Mesothelial cell of epicardium (in vitro differentiated cells): ENCODE data around the gene ABCG1. TPM values are rescaled to one million over a fixed set of nuclear protein-coding genes. Genes with fewer than 3 reads are reported as not detected.

Experiments used
- DNase-seq, 2 experiments: peaks; one replicate each; pipeline ENCODE4 v3.0.0; 2021; ENCODE audit warnings: low spot score in 2 of 2; ENCODE audit not compliant: unreplicated experiment in 2 of 2
- H3K27ac Mint-ChIP-seq: 2 replicates; pipeline ENCODE4 v1.8.0; 2021; ENCODE audit warnings: mixed read lengths
- H3K27me3 Mint-ChIP-seq: 2 replicates; pipeline ENCODE4 v1.8.0; 2021; ENCODE audit warnings: low read depth, mixed read lengths
- H3K36me3 Mint-ChIP-seq: 2 replicates; pipeline ENCODE4 v1.8.0; 2021; ENCODE audit warnings: mixed read lengths
- H3K4me1 Mint-ChIP-seq: 2 replicates; pipeline ENCODE4 v1.8.0; 2021; ENCODE audit warnings: mixed read lengths
- H3K4me3 Mint-ChIP-seq: 2 replicates; pipeline ENCODE4 v1.8.0; 2021; ENCODE audit warnings: mild to moderate bottlenecking, moderate library complexity, mixed read lengths
- H3K9me3 Mint-ChIP-seq: 2 replicates; pipeline ENCODE4 v1.8.0; 2021; ENCODE audit warnings: mixed read lengths
- total RNA-seq: library from RNA; stranded (reverse); gene quantifications from 3 replicates; pipeline ENCODE4 v1.2.1, GENCODE V29; 2021
- TF ChIP-seq, protein P1 (sequence below): fragments of 200-600 bp; sonication (generic); IDR thresholded peaks from one replicate; pipeline ENCODE4 v1.5.0; 2021; ENCODE audit warnings: antibody characterized with exemption; ENCODE audit not compliant: unreplicated experiment

ABCG1 gene
- total RNA-seq, 1 donor from 2014 or later = 4.4 TPM

DNA sequence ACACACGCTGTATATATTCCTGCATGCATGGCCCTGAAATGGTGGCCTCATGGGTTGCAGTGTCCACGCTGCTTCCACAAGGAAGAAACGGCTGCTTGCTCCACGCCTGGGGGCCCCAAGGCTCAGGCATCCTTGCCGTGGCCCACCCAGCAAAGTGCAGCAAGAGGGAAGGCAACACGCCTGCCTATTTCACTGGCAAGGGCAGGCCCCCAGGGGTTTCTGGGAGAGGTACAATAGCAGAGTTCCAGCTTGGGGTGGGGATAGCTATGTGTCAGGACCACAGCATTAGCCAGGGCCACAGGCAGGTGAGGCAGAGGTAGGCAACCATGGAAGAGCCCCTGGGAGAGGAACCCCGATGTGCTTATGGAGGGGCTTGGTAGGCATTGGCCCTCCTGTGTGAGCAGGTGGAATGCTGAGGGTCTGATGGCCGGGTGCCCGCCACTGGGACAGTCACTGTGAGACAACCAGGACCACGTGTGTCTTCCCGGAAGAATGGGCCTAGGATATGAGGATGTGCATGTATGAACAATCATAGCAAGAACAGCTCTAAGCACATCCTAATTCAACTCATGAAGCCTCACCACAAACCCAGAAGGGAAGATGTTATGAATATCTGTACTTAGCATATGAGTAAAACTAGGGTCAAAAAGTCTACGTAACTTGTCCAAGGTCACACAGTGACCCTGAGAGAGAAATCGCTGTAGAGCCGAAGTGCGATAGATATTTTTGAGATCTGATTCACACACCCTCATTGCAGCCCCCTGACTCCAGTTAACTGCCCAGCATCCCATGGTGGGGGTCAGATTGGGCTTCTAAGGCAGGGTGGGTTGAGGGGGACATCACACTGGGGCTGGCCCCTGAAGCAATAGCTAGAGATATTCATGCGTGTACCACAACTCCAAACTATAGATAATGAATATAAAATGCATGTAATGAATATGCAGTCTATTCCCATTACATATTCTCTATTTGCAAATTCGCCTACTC is 120.1 kb downstream of the ABCG1 start:
- no peak overlapping the region for H3K4me3 Mint-ChIP-seq
- no peaks in the 10 kb centered on the region for H3K36me3 Mint-ChIP-seq
- peaks cover 2% of the 10 kb centered on the region for H3K27me3 Mint-ChIP-seq
- no peak for DNase-seq
- H3K27ac Mint-ChIP-seq = no peak overlapping the region
- TF ChIP-seq, protein P1, sequence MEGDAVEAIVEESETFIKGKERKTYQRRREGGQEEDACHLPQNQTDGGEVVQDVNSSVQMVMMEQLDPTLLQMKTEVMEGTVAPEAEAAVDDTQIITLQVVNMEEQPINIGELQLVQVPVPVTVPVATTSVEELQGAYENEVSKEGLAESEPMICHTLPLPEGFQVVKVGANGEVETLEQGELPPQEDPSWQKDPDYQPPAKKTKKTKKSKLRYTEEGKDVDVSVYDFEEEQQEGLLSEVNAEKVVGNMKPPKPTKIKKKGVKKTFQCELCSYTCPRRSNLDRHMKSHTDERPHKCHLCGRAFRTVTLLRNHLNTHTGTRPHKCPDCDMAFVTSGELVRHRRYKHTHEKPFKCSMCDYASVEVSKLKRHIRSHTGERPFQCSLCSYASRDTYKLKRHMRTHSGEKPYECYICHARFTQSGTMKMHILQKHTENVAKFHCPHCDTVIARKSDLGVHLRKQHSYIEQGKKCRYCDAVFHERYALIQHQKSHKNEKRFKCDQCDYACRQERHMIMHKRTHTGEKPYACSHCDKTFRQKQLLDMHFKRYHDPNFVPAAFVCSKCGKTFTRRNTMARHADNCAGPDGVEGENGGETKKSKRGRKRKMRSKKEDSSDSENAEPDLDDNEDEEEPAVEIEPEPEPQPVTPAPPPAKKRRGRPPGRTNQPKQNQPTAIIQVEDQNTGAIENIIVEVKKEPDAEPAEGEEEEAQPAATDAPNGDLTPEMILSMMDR = no peak
- H3K9me3 Mint-ChIP-seq = no peaks in the 10 kb centered on the region
- peaks cover 7% of the 10 kb centered on the region for H3K4me1 Mint-ChIP-seq

DNA sequence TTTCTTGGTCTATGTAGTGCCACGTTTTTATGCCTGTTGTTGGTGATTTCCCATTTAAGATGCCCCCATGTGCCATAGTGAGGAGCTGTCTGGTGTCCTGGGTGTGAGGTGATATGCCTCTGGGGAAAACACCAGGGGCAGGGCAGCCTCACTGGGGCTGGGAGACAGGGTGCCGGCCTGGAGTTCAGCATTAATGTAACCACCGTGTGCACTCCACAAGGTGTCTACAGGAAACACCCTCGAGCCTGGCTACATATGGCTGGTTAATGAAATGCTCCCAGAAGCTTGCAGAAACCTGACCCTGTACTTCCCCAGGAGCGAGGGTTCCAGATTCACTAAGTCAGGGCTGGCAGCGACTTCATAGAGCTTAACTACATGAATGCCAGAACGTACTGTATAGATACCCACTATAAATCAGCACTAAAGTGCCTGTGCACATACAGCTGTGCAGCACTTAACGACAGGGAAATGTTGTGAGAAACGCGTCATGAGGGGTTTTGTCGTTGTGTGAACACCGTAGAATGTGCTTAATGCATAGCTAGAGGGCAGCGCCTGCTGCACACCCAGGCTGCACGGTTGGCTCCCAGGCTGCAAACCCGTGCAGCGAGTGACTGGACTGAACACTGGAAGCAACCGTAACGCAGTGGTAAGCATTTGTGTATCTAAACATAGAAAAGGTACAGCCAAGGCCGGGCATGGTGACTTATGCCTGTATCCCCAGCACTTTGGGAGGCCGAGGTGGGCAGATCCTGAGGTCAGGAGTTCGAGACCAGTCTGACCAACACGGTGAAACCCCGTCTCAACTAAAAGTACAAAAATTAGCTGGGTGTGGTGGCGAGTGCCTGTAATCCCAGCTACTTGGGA is 121.5 kb downstream of the ABCG1 start:
- H3K27me3 Mint-ChIP-seq = peaks cover 4% of the 10 kb centered on the region
- H3K9me3 Mint-ChIP-seq = no peaks in the 10 kb centered on the region
- H3K4me1 Mint-ChIP-seq = peaks cover 7% of the 10 kb centered on the region
- no peaks in the 10 kb centered on the region for H3K36me3 Mint-ChIP-seq
- no peak overlapping the region for H3K4me3 Mint-ChIP-seq
- H3K27ac Mint-ChIP-seq = no peak overlapping the region
- no peak for DNase-seq
- TF ChIP-seq, protein P1 = no peak

DNA sequence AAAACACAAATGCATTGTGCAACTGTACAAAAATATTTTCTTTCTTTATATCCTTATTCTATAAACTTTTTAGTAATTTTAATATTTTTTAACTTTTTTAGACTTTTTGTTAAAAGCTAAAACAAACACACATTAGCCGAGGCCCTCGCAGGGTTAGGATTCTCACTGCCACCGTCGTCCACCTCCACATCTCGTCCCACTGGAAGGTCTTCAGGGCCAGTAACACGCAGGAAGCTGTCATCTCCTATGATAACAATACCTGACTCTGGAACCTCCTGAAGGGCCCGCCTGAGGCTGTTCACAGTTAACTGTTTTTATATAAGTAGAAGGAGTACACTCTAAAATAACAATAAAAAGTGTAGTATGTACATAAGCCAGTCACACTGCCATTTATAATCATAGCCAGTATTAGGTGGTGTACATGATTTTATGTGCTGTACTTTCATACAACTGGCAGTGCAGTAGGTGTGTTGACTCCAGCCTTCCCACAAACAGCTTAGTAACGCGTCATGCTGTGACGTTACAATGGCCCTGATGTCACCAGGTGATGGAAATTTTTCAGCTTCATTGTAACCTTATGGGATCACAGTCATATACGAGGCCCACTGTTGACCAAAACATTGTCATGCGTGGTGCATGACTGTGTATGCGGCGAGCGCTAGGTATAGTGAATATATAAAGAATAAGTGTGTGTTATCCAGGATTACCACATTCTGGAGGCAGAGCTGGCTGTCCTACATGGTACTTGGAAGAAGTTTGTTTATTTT is 123.0 kb downstream of the ABCG1 start:
- no peaks in the 10 kb centered on the region for H3K36me3 Mint-ChIP-seq
- peaks cover 7% of the 10 kb centered on the region for H3K27me3 Mint-ChIP-seq
- no peaks in the 10 kb centered on the region for H3K9me3 Mint-ChIP-seq
- no peak overlapping the region for H3K4me3 Mint-ChIP-seq
- TF ChIP-seq, protein P1 = no peak
- H3K4me1 Mint-ChIP-seq = no peaks in the 10 kb centered on the region
- H3K27ac Mint-ChIP-seq = no peak overlapping the region
- no peak for DNase-seq

DNA sequence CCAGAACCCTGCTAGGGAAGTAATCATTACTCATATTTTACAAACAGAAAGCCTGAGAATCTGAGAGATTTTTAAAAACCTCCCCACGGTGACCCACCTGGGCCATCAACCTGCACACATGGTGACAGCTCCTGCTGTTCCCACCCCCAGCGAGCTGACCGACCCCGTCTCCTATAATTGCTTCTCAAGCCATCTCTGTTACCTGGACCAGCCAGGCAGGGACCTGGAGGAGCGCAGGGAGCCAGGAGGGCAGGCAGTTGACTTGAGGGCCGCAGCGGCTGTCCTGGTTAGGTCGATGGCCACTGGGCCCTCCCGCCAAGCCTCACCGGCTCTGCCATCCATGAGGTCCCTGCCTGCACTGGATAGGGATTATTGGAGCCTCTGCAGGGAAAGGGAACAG is 124.2 kb downstream of the ABCG1 start:
- Mint-ChIP-seq H3K4me3 (no peak overlapping the region), H3K27ac (no peak overlapping the region), H3K27me3 (peaks cover 6% of the 10 kb centered on the region), H3K4me1 (no peaks in the 10 kb centered on the region), H3K36me3 (no peaks in the 10 kb centered on the region), H3K9me3 (no peaks in the 10 kb centered on the region)
- no peak for DNase-seq
- TF ChIP-seq, protein P1 = no peak

DNA sequence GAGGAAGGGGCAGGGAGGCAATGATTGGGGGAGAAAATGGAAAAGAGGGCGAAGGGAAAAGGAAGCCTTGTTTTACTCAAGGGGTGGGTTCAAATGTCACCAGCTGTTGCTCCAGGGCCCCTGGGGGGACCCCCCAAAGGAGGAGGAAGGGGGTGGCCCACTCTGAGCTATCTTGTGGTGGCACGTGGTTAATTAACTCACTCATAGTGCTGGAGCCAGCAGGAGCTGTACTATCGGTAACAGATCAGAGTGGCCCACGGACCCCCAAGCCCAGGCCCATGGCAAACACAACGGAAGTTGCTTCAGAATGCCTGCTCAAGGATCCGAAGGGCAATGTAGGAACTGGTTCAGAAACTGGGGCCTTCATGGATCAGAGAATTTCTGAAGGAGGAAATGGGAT is 124.6 kb downstream of the ABCG1 start:
- DNase-seq = no peak
- TF ChIP-seq, protein P1 = no peak
- no peak overlapping the region for H3K27ac Mint-ChIP-seq
- peaks cover 7% of the 10 kb centered on the region for H3K27me3 Mint-ChIP-seq
- H3K4me1 Mint-ChIP-seq = no peaks in the 10 kb centered on the region
- no peak overlapping the region for H3K4me3 Mint-ChIP-seq
- H3K36me3 Mint-ChIP-seq = no peaks in the 10 kb centered on the region
- H3K9me3 Mint-ChIP-seq = no peaks in the 10 kb centered on the region
